Astrocyte (in vitro differentiated cells and primary cell): Measurements from ENCODE around the gene PGGHG. TPM values are rescaled to one million over a fixed set of nuclear protein-coding genes. Genes with fewer than 3 reads are reported as not detected.

Experiments used
- DNase-seq: peaks from one replicate; pipeline ENCODE4 v3.0.0-alpha.2; 2010; ENCODE audit warnings: low read depth
- FAIRE-seq: peaks from 2 replicates; lab custom pipeline; 2011; peaks lifted over from hg19 to GRCh38; lab: Jason Lieb, UNC
- H2AFZ ChIP-seq: 2 replicates; pipeline ENCODE4 v1.6.0; 2012; ENCODE audit warnings: low read depth, low read length, inconsistent platforms
- H3K27ac ChIP-seq: 2 replicates; pipeline ENCODE4 v1.5.1; 2011; ENCODE audit warnings: low read depth, low read length, inconsistent platforms
- H3K27me3 ChIP-seq: 2 replicates; pipeline ENCODE4 v1.6.0; 2011; ENCODE audit warnings: low read length, inconsistent platforms; ENCODE audit not compliant: insufficient read depth
- H3K36me3 ChIP-seq: 2 replicates; pipeline ENCODE4 v1.5.1; 2011; ENCODE audit warnings: low read length, inconsistent platforms; ENCODE audit not compliant: insufficient read depth
- H3K4me1 ChIP-seq: 2 replicates; pipeline ENCODE4 v1.5.1; 2011; ENCODE audit warnings: low read length, inconsistent platforms; ENCODE audit not compliant: insufficient read depth
- H3K4me2 ChIP-seq: 2 replicates; pipeline ENCODE4 v1.6.0; 2012; ENCODE audit warnings: low read length, inconsistent platforms
- H3K4me3 ChIP-seq: 2 replicates; pipeline ENCODE4 v1.5.1; 2011; ENCODE audit warnings: low read depth, mild to moderate bottlenecking, low read length, inconsistent platforms; ENCODE audit not compliant: insufficient read depth
- H3K79me2 ChIP-seq: 2 replicates; pipeline ENCODE4 v1.6.0; 2012; ENCODE audit warnings: mild to moderate bottlenecking, low read length, inconsistent platforms; ENCODE audit not compliant: insufficient read depth
- H3K9ac ChIP-seq: 2 replicates; pipeline ENCODE4 v1.6.0; 2012; ENCODE audit warnings: mild to moderate bottlenecking, low read length, inconsistent platforms
- H3K9me3 ChIP-seq: 2 replicates; pipeline ENCODE4 v1.5.1; 2012; ENCODE audit warnings: low read depth, mild to moderate bottlenecking, low read length, inconsistent platforms; ENCODE audit not compliant: insufficient read depth
- H4K20me1 ChIP-seq: 2 replicates; pipeline ENCODE4 v1.6.0; 2012; ENCODE audit warnings: low read length, inconsistent platforms; ENCODE audit not compliant: insufficient read depth
- H3K27ac Mint-ChIP-seq: one replicate; pipeline ENCODE4 v1.8.0; 2021; ENCODE audit warnings: mild to moderate bottlenecking, mixed read lengths; ENCODE audit not compliant: unreplicated experiment
- H3K27me3 Mint-ChIP-seq: one replicate; pipeline ENCODE4 v1.8.0; 2021; ENCODE audit warnings: low read depth, mixed read lengths; ENCODE audit not compliant: unreplicated experiment
- H3K36me3 Mint-ChIP-seq: one replicate; pipeline ENCODE4 v1.8.0; 2021; ENCODE audit warnings: low read depth, mixed read lengths; ENCODE audit not compliant: unreplicated experiment
- H3K4me1 Mint-ChIP-seq: one replicate; pipeline ENCODE4 v1.8.0; 2021; ENCODE audit warnings: low read depth, mixed read lengths; ENCODE audit not compliant: unreplicated experiment
- H3K4me3 Mint-ChIP-seq: one replicate; pipeline ENCODE4 v1.8.0; 2021; ENCODE audit warnings: mild to moderate bottlenecking, moderate library complexity, mixed read lengths; ENCODE audit not compliant: unreplicated experiment
- H3K9me3 Mint-ChIP-seq: one replicate; pipeline ENCODE4 v1.8.0; 2021; ENCODE audit warnings: mild to moderate bottlenecking, mixed read lengths; ENCODE audit not compliant: unreplicated experiment
- CTCF ChIP-seq: IDR thresholded peaks from 2 replicates; pipeline ENCODE4 v1.5.1; 2011; ENCODE audit warnings: low read depth, mild to moderate bottlenecking, inconsistent platforms, low read length, moderate library complexity; ENCODE audit not compliant: insufficient read depth
- EZH2 ChIP-seq: IDR thresholded peaks from 2 replicates; pipeline ENCODE4 v1.6.1; 2012; ENCODE audit warnings: mild to moderate bottlenecking, low read length, inconsistent platforms; ENCODE audit not compliant: insufficient read depth
- total RNA-seq: library from RNA; stranded (reverse); gene quantifications from 2 replicates; pipeline ENCODE4 v1.2.1, GENCODE V29; 2021

The PGGHG gene
- total RNA-seq, 1 donor from 2014 or later = 25.1 TPM

- H4K20me1 ChIP-seq = no peaks in the 10 kb centered on the region
- H3K9me3 ChIP-seq = no peaks in the 10 kb centered on the region
- H3K36me3 ChIP-seq = no peaks in the 10 kb centered on the region
- Mint-ChIP-seq H3K27me3 (peaks cover 25% of the 10 kb centered on the region), H3K9me3 (peaks cover 25% of the 10 kb centered on the region), H3K36me3 (peaks cover 6% of the 10 kb centered on the region), H3K4me1 (no peaks in the 10 kb centered on the region), H3K4me3 (no peak overlapping the region), H3K27ac (no peak overlapping the region)
- H3K9ac ChIP-seq = no peak overlapping the region
- H3K27me3 ChIP-seq = peaks cover 50% of the 10 kb centered on the region
- FAIRE-seq (no peak), DNase-seq (no peak)
- H3K4me2 ChIP-seq = no peak overlapping the region
- H3K27ac ChIP-seq = no peak overlapping the region
- no peaks in the 10 kb centered on the region for H3K79me2 ChIP-seq
- H3K4me1 ChIP-seq = no peaks in the 10 kb centered on the region
- TF ChIP-seq EZH2 (no peak), CTCF (no peak)
- no peak overlapping the region for H2AFZ ChIP-seq
- H3K4me3 ChIP-seq = no peak overlapping the region
Observed at GRCh38 chr11:276219-276618, 12.7 kb upstream of the PGGHG start.

- H3K4me1 Mint-ChIP-seq = no peaks in the 10 kb centered on the region
- peaks cover 6% of the 10 kb centered on the region for H3K36me3 Mint-ChIP-seq
- H3K9me3 Mint-ChIP-seq = peaks cover 22% of the 10 kb centered on the region
- Histone ChIP-seq H3K79me2 (no peaks in the 10 kb centered on the region), H3K4me3 (no peak within 1 kb of the TSS), H3K27ac (no peak within 1 kb of the TSS), H3K27me3 (peaks cover 60% of the 10 kb centered on the region), H3K4me1 (no peaks in the 10 kb centered on the region), H2AFZ (no peak within 1 kb of the TSS), H4K20me1 (no peaks in the 10 kb centered on the region), H3K9ac (no peak within 1 kb of the TSS), H3K4me2 (no peak within 1 kb of the TSS), H3K36me3 (no peaks in the 10 kb centered on the region), H3K9me3 (no peaks in the 10 kb centered on the region)
- FAIRE-seq (no peak), DNase-seq (no peak)
- no peak within 1 kb of the TSS for H3K27ac Mint-ChIP-seq
- peaks cover 33% of the 10 kb centered on the region for H3K27me3 Mint-ChIP-seq
- no peak for TF ChIP-seq CTCF
- TF ChIP-seq EZH2 = no peak
- H3K4me3 Mint-ChIP-seq = no peak within 1 kb of the TSS
Observed at GRCh38 chr11:278001-278951, 10.7 kb upstream of the PGGHG start, which contains the start of gene NLRP6. NLRP6 (plus strand) TSS chr11:278407; CDS start chr11:278570, 163 bp downstream.
